Fibroblast of lung (primary cell): ENCODE results near the gene CCNI.

ENCODE experiments used
- EZH2 ChIP-seq: IDR thresholded peaks from 2 replicates; pipeline ENCODE4 v1.5.1; 2012; ENCODE audit warnings: low read length, control low read depth, mild to moderate bottlenecking; ENCODE audit errors: missing control alignments
- TF ChIP-seq, protein P1 (sequence below), 2 donors: IDR thresholded peaks in 1 of 2; conservative IDR thresholded peaks in 1 of 2; 1 replicate in 1 of 2; 2 replicates in 1 of 2; pipeline ENCODE4 v1.5.1; 2011 to 2012; ENCODE audit warnings: low read length in 2 of 2, control low read depth in 1 of 2, inconsistent platforms in 1 of 2, low read depth in 1 of 2, mild to moderate bottlenecking in 1 of 2

- TF ChIP-seq, protein P1, sequence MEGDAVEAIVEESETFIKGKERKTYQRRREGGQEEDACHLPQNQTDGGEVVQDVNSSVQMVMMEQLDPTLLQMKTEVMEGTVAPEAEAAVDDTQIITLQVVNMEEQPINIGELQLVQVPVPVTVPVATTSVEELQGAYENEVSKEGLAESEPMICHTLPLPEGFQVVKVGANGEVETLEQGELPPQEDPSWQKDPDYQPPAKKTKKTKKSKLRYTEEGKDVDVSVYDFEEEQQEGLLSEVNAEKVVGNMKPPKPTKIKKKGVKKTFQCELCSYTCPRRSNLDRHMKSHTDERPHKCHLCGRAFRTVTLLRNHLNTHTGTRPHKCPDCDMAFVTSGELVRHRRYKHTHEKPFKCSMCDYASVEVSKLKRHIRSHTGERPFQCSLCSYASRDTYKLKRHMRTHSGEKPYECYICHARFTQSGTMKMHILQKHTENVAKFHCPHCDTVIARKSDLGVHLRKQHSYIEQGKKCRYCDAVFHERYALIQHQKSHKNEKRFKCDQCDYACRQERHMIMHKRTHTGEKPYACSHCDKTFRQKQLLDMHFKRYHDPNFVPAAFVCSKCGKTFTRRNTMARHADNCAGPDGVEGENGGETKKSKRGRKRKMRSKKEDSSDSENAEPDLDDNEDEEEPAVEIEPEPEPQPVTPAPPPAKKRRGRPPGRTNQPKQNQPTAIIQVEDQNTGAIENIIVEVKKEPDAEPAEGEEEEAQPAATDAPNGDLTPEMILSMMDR (conservative IDR thresholded peaks at IDR 0.05 in 1 of 2, IDR thresholded peaks at IDR 0.05 in 1 of 2; ENCODE audit: low read depth in 1 of 2, low read length in 2 of 2): no peak
- no peak for TF ChIP-seq EZH2
These were observed 18.7 kb upstream of the CCNI start for GRCh38 chr4:77094496-77094895.
